GM21528 (cell line): Measurements from ENCODE around the gene TBXA2R.

ENCODE experiments used
- ATAC-seq: cut with Tn5 transposase; IDR thresholded peaks from one replicate; pipeline ENCODE4 v1.9.1; 2021; ENCODE audit warnings: mild to moderate bottlenecking, moderate library complexity; ENCODE audit not compliant: unreplicated experiment, low FRiP score

The TBXA2R gene

GRCh38 chr19:3608079-3608641 lies 1.5 kb upstream of the TBXA2R start:
- ATAC-seq = no peak

GRCh38 chr19:3607303-3608078 lies 816 bp upstream of the TBXA2R start:
- no peak for ATAC-seq

- ATAC-seq = no peak
Observed at GRCh38 chr19:3606174-3606689, 443 bp downstream of the TBXA2R start.

DNA sequence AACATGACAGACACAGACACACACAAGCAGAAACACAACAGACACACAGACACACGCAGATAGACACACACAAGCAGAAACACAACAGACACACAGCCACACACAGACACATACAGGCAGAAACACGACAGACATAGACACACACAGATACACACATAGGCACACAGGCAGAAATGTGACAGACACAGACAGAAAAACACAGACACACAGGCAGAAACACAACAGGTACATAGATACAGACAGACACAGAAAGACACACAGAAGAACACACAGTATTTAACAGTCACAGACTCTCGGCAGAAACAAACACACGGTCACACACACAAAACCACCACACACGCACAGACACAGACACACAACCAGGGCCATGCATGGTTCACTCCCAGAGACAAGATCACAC lies 905 bp downstream of the TBXA2R start:
- ATAC-seq = no peak

DNA sequence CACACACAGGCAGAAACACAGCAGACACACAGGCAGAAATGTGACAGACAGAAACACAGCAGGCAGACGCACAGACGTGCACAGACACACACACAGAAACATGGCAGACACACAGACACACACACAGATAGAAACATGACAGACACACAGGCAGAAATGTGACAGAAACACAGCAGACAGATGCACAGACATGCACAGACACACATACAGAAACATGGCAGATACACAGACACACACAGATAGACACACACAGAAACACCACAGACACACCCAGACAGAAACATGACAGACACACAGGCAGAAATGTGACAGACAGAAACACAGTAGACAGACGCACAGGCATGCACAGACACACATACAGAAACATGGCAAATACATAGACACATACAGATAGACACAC lies 1.3 kb downstream of the TBXA2R start:
- no peak for ATAC-seq

DNA sequence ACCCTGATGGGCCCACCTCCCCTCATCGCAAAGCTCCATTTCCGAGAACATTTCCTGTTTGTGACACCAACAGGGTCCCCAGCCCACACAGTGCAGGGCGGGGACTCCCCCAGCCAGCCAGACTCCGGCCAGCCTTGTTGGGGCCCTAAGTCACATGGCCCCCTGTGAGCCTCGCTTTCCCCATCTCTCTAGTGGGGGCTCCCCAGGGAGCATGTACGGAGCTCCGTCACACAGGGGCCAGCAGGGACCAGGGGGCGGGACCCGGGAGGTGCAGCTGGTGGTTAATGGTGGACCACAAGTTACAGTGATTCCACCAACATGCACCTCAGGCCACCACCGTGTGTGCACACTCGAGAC lies 1.7 kb downstream of the TBXA2R start:
- ATAC-seq = no peak

DNA sequence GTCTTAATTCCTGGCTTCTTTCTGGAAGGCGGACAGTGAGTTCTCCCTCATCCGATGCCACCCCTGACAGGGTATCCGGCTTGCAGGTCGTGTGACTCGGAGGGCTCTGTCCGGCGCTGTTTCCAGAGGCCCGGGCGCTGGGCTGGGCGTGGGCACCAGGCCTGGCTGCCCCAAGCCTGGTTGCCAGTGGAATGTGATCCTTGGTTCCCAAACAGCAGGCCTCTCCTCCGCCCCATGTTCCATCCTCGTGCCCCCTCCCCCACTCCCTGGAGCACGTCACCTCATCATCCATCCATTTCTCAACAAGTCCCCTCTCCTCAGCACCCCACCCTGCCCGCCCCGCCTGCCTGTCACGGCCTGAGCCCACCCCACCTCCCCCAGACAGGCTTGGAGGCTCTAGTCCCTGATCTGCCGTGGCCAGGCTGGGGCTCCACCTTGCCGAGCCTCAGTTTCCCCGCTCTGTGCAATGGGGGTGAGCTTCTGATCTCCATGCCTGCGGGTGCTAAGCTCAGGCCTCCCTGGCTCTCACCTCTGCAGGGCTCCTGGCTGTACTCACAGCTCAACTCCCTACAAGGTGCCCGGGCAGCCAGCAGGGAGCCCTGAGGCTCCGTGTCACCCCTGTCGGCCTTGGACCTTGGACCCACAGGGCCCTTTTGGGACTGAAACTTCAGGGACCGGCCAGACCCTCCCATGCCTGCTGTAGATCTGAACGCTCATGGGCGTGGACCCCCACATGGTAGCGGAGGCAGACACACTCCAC lies 2.3 kb downstream of the TBXA2R start:
- no peak for ATAC-seq

GRCh38 chr19:3603121-3603811 lies 3.4 kb downstream of the TBXA2R start:
- no peak for ATAC-seq

DNA sequence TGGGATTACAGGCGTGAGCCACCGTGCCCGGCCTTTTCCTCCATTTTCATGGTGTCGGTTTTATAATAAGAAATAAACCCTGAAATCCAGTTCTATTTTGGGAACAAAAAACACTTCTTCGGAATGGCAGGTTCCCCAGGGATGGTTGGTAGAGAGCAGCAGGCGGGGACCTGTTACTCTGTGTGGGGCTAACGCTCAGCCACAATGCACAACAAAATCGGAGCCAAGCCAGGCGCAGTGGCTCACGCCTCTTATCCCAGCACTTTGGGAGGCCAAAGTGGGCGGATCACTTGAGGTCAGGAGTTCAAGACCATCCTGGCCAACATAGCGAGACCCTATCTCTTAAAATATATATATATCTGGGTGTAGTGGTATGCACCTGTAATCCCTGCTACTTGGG lies 5.7 kb downstream of the TBXA2R start:
- ATAC-seq = no peak

DNA sequence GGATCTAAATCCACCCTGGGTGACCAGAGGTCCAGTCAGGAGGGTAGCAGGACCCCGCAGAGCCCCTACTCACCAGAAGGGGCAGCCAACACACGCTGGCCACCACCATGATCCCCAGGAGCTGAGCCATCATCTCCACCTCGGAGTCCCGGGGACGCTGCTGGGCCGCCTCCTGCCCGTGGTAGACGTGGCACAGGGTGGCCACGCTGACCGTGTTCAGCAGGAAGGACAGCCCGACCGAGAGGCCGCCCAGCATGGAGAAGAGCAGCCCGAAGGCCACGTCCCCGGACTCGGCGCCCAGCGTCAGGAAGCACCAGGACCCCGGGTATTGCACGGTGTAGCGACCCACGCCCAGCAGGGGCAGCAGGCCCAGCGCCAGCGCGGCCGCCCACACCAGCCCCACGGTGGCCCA lies 6.9 kb downstream of the TBXA2R start:
- ATAC-seq = no peak

GRCh38 chr19:3595521-3596061 lies 11.1 kb downstream of the TBXA2R start:
- ATAC-seq = no peak

- ATAC-seq = no peak
Observed at GRCh38 chr19:3593156-3593555, 13.5 kb downstream of the TBXA2R start.

DNA sequence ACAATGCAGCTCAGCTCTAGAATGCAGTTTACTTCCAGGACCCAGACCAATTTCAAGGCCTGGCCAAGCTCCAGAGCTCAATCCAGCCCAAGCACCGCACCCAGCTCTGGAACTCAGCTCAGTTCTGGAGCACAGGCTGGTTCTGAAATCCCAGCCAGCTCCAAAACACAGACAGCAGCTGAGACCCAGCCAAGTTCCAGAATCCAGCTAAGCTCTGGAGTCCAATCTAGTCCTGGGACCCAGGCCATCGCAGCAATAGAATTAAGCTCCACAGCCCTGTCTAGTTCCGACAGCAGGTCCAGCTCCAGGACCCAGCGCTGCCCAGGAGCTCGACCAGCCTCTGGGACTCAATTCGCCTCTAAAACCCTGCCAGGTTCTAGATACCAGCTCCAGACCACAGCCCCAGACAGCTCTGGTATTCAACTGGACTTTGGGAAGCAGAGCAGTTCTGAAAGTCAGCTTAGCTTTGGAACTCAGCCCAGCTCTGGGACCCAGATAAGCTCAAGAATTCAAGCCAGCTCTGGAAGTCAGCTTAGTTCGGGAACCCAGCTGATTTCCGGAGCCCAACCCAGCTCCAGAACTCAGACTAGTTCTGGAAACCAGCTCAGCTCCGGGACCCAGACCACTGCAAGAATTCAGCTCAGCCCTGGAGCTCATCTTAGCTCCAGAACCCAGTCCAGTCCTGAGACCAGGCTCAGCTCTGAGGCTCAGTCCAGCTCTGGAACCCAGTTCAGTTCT lies 14.6 kb downstream of the TBXA2R start:
- ATAC-seq = no peak

DNA sequence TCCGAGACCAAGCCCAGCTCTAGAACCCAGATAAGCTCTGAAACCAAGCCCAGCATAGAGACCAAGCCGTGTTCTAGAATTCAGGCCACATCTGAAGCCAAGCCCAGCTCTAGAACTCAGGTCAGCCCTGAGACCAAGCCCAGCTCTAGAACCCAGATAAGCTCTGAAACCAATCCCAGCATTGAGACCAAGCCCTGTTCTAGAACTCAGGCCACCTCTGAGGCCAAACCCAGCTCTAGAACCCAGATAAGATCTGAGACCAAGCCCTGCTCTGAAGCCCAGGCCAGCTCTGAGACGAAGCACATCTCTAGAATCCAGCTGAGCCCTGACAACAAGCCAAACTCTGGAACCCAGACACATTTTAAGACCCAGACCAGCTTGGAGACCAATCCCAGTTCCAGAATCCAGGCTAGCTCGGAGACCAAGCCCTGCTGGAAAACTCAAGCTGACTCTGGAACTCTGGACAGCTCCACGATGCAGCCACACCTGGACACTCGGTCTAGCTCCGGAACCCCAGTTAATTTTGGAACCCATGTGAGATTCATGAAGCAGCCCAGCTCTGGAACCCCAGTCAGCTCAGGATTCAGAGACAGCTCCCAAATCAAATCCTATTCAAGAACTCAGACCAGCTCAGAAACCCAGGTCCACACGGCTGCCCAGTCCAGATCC lies 15.6 kb downstream of the TBXA2R start:
- no peak for ATAC-seq

DNA sequence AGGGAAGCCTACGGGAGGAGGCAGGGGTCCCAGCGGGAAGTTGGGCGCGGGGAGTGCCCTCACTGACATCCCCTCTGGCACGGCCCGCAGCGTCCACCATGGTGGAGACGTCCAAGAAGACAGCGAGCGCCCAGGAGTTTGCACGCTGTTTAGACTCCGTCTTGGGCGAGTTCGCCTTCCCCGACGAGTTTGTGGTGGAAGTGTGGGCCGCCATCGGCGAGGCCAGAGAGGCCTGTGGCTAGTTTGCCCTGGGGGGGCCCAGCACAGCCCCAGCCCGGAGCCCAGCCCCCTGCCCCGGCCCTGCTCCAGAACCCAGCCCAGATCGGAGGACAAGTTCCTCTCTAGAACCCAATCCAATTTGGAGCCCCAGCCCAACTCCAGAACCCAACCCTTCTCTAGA lies 16.7 kb downstream of the TBXA2R start:
- no peak for ATAC-seq

- ATAC-seq = no peak
Observed at GRCh38 chr19:3589439-3589838, 17.2 kb downstream of the TBXA2R start.

GRCh38 chr19:3586707-3587346 lies 19.8 kb downstream of the TBXA2R start:
- ATAC-seq = no peak

GRCh38 chr19:3586127-3586626 lies 20.5 kb downstream of the TBXA2R start:
- no peak for ATAC-seq
